DOHH2 (cell line): ENCODE results near the gene PACS2.

Experiments
- H3F3A ChIP-seq: fragments of 200-600 bp; sonication (generic), shearing (Covaris generic); 2 replicates; pipeline ENCODE4 v1.6.0; 2016; ENCODE audit warnings: antibody characterized with exemption, mild to moderate bottlenecking; ENCODE audit not compliant: control insufficient read depth, insufficient read depth
- H3K27ac ChIP-seq: fragments of 200-600 bp; sonication (generic); 2 replicates; pipeline ENCODE4 v1.5.1; 2014; ENCODE audit warnings: low read depth, mild to moderate bottlenecking, low read length, moderate library complexity
- H3K27me3 ChIP-seq: fragments of 200-600 bp; sonication (generic); 2 replicates; pipeline ENCODE4 v1.6.1; 2014; ENCODE audit warnings: mild to moderate bottlenecking, low read length, mixed read lengths; ENCODE audit not compliant: control insufficient read depth
- H3K36me3 ChIP-seq: fragments of 200-600 bp; sonication (generic); 2 replicates; pipeline ENCODE4 v1.6.1; 2014; ENCODE audit warnings: mild to moderate bottlenecking, low read length, moderate library complexity, mixed read lengths; ENCODE audit not compliant: control insufficient read depth
- H3K4me1 ChIP-seq: fragments of 200-600 bp; sonication (generic); 2 replicates; pipeline ENCODE4 v1.6.1; 2014; ENCODE audit warnings: mild to moderate bottlenecking, low read length, mixed read lengths; ENCODE audit not compliant: control insufficient read depth
- H3K4me2 ChIP-seq: fragments of 200-600 bp; sonication (generic); 2 replicates; pipeline ENCODE4 v1.6.0; 2014; ENCODE audit warnings: mild to moderate bottlenecking, low read length, moderate library complexity
- H3K4me3 ChIP-seq: fragments of 200-600 bp; sonication (generic); 2 replicates; pipeline ENCODE4 v1.5.1; 2014; ENCODE audit warnings: mild to moderate bottlenecking, low read length, mixed read lengths
- H3K79me2 ChIP-seq: fragments of 200-600 bp; sonication (generic); 2 replicates; pipeline ENCODE4 v1.6.1; 2014; ENCODE audit warnings: mild to moderate bottlenecking, low read length, mixed read lengths; ENCODE audit not compliant: control insufficient read depth
- H3K9me2 ChIP-seq: fragments of 200-600 bp; sonication (generic); replicated peaks from 2 replicates; pipeline ENCODE4 v1.6.1; 2014; ENCODE audit warnings: mild to moderate bottlenecking, low read length, mixed read lengths; ENCODE audit not compliant: control insufficient read depth
- H3K9me3 ChIP-seq: fragments of 200-600 bp; sonication (generic); 2 replicates; pipeline ENCODE4 v1.6.1; 2014; ENCODE audit warnings: antibody characterized with exemption, low read length, mixed read lengths; ENCODE audit not compliant: control insufficient read depth, insufficient read depth
- H4K20me1 ChIP-seq: fragments of 200-600 bp; sonication (generic); 2 replicates; pipeline ENCODE4 v1.6.0; 2014; ENCODE audit warnings: low read depth, mild to moderate bottlenecking, antibody characterized with exemption, low read length, moderate library complexity; ENCODE audit not compliant: control insufficient read depth, insufficient read depth
- CTCF ChIP-seq: fragments of 200-600 bp; sonication (generic); IDR thresholded peaks from one replicate; pipeline ENCODE4 v1.5.1; 2014; ENCODE audit warnings: antibody characterized with exemption, mild to moderate bottlenecking, low read depth, low read length; ENCODE audit not compliant: poor library complexity, severe bottlenecking
- EZH2phosphoT487 ChIP-seq: fragments of 200-600 bp; sonication (generic); IDR thresholded peaks from 2 replicates; pipeline ENCODE4 v1.6.1; 2017; ENCODE audit warnings: borderline replicate concordance, mild to moderate bottlenecking, antibody characterized with exemption, low read length, moderate library complexity, mixed read lengths

The PACS2 gene

GRCh38 chr14:105442125-105442524 is 127.6 kb downstream of the PACS2 start:
- Histone ChIP-seq H3F3A (no peaks in the 10 kb centered on the region), H3K27me3 (no peaks in the 10 kb centered on the region), H3K9me2 (no peaks in the 10 kb centered on the region), H3K36me3 (peaks cover 49% of the 10 kb centered on the region), H3K27ac (no peak overlapping the region), H3K4me2 (no peak overlapping the region), H3K4me3 (no peak overlapping the region), H4K20me1 (peaks cover 16% of the 10 kb centered on the region), H3K79me2 (peaks cover 41% of the 10 kb centered on the region), H3K9me3 (no peaks in the 10 kb centered on the region; the same call in 1 of the 2 replicates), H3K4me1 (no peaks in the 10 kb centered on the region)
- no peak for TF ChIP-seq CTCF
- no peak for TF ChIP-seq EZH2phosphoT487

- no peaks in the 10 kb centered on the region for H3K4me1 ChIP-seq
- TF ChIP-seq CTCF, result no peak
- no peak for TF ChIP-seq EZH2phosphoT487
- no peak overlapping the region for H3K27ac ChIP-seq
- H4K20me1 ChIP-seq, result peaks cover 10% of the 10 kb centered on the region; the same call in 1 of the 2 replicates
- no peaks in the 10 kb centered on the region for H3F3A ChIP-seq
- H3K9me3 ChIP-seq, result no peaks in the 10 kb centered on the region
- H3K27me3 ChIP-seq, result no peaks in the 10 kb centered on the region
- H3K4me3 ChIP-seq, result no peak overlapping the region
- H3K9me2 ChIP-seq, result no peaks in the 10 kb centered on the region
- peaks cover 34% of the 10 kb centered on the region for H3K79me2 ChIP-seq
- peaks cover 42% of the 10 kb centered on the region for H3K36me3 ChIP-seq
- H3K4me2 ChIP-seq, result no peak overlapping the region
Measured at GRCh38 chr14:105442834-105443233, 128.3 kb downstream of the PACS2 start.

- Histone ChIP-seq H3K27me3 (no peaks in the 10 kb centered on the region), H3K4me2 (no peak overlapping the region), H4K20me1 (0 out of 2 replicates have a peak, but pooled peaks cover 3% of the 10 kb centered on the region), H3K4me3 (no peak overlapping the region), H3K27ac (no peak overlapping the region), H3K4me1 (no peaks in the 10 kb centered on the region), H3K9me3 (no peaks in the 10 kb centered on the region), H3K9me2 (no peaks in the 10 kb centered on the region), H3F3A (no peaks in the 10 kb centered on the region), H3K36me3 (peaks cover 36% of the 10 kb centered on the region), H3K79me2 (peaks cover 21% of the 10 kb centered on the region)
- TF ChIP-seq EZH2phosphoT487, result no peak
- TF ChIP-seq CTCF, result no peak
Measured at GRCh38 chr14:105444859-105445258, 130.3 kb downstream of the PACS2 start.

- Histone ChIP-seq H3K9me3 (no peaks in the 10 kb centered on the region), H3F3A (no peaks in the 10 kb centered on the region), H3K4me3 (no peak overlapping the region), H4K20me1 (0 out of 2 replicates have a peak, but pooled peaks cover 3% of the 10 kb centered on the region), H3K36me3 (peaks cover 38% of the 10 kb centered on the region), H3K79me2 (peaks cover 17% of the 10 kb centered on the region), H3K9me2 (no peaks in the 10 kb centered on the region), H3K4me1 (no peaks in the 10 kb centered on the region), H3K4me2 (no peak overlapping the region), H3K27me3 (no peaks in the 10 kb centered on the region), H3K27ac (no peak overlapping the region)
- TF ChIP-seq EZH2phosphoT487, result no peak
- no peak for TF ChIP-seq CTCF
Measured at GRCh38 chr14:105445290-105445689, 130.7 kb downstream of the PACS2 start.
